Endometrium (tissue), 2 donors: ENCODE results near the gene MC4R.

ENCODE experiments used
- FAIRE-seq: peaks from 2 replicates; lab custom pipeline; 2012; peaks lifted over from hg19 to GRCh38; lab: Jason Lieb, UNC
- donor health status: control.
- donor health status: control.

The MC4R gene

GRCh38 chr18:60327880-60328279 is 44.7 kb downstream of the MC4R start:
- no peak for FAIRE-seq

DNA sequence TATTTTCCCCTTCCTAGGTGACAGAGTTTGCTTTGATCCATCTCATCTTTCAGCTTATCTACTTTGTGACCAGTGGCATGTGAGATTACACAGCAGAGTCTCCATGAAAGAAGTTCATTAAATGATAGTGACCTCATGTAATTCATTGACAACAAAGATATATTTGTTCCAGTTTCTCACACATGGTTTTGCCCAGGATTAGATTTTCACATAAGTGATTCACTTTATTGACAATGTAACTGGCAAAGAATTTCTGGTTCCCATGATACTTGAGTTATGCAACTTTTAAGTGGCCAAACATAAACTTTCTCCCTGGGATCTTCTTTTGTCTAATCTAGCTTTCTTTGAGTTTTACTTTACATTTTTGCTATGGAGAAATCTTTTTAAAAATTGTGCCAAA is 50.0 kb downstream of the MC4R start:
- FAIRE-seq = no peak
